GF-D8 (cell line): ENCODE results near the gene TWIST1.

Experiments
- DNase-seq: peaks from one replicate; lab custom pipeline; 2025; lab: John Stamatoyannopoulos, UW

The TWIST1 gene

GRCh38 chr7:19113002-19113350 lies 4.5 kb downstream of the TWIST1 start:
- no peak for DNase-seq

- DNase-seq: no peak
Observed at GRCh38 chr7:19112274-19113001, 5.0 kb downstream of the TWIST1 start.

- no peak for DNase-seq
Observed at GRCh38 chr7:19111474-19112273, 5.8 kb downstream of the TWIST1 start.

- no peak for DNase-seq
Observed at GRCh38 chr7:19110776-19111175, 6.7 kb downstream of the TWIST1 start.

- no peak for DNase-seq
Observed at GRCh38 chr7:19110026-19110730, 7.3 kb downstream of the TWIST1 start.

GRCh38 chr7:19109000-19109946 lies 8.2 kb downstream of the TWIST1 start:
- no peak for DNase-seq

GRCh38 chr7:19107356-19108146 lies 9.9 kb downstream of the TWIST1 start:
- DNase-seq: no peak

GRCh38 chr7:19107081-19107355 lies 10.4 kb downstream of the TWIST1 start:
- no peak for DNase-seq

GRCh38 chr7:19106241-19107080 lies 11.0 kb downstream of the TWIST1 start:
- DNase-seq: no peak

GRCh38 chr7:19105546-19105945 lies 11.9 kb downstream of the TWIST1 start:
- DNase-seq: no peak

GRCh38 chr7:19104811-19105210 lies 12.6 kb downstream of the TWIST1 start:
- DNase-seq: no peak

- no peak for DNase-seq
Observed at GRCh38 chr7:19102884-19103283, 14.6 kb downstream of the TWIST1 start.

- no peak for DNase-seq
Observed at GRCh38 chr7:19101909-19102308, 15.5 kb downstream of the TWIST1 start.

GRCh38 chr7:19101472-19101871 lies 16.0 kb downstream of the TWIST1 start:
- no peak for DNase-seq

- no peak for DNase-seq
Observed at GRCh38 chr7:19099924-19100323, 17.5 kb downstream of the TWIST1 start.

- DNase-seq: no peak
Observed at GRCh38 chr7:19099194-19099593, 18.2 kb downstream of the TWIST1 start.

- no peak for DNase-seq
Observed at GRCh38 chr7:19098510-19098909, 18.9 kb downstream of the TWIST1 start.

GRCh38 chr7:19097165-19098055 lies 20.0 kb downstream of the TWIST1 start:
- no peak for DNase-seq

- DNase-seq: no peak
Observed at GRCh38 chr7:19095353-19095860, 22.0 kb downstream of the TWIST1 start.
